Fibroblast of peridontal ligament (primary cell): ENCODE results near the gene TBC1D2.

ENCODE experiments used
- DNase-seq: peaks from one replicate; pipeline ENCODE4 v3.0.0-alpha.2; 2010; ENCODE audit errors: extremely low read depth

The TBC1D2 gene

DNA sequence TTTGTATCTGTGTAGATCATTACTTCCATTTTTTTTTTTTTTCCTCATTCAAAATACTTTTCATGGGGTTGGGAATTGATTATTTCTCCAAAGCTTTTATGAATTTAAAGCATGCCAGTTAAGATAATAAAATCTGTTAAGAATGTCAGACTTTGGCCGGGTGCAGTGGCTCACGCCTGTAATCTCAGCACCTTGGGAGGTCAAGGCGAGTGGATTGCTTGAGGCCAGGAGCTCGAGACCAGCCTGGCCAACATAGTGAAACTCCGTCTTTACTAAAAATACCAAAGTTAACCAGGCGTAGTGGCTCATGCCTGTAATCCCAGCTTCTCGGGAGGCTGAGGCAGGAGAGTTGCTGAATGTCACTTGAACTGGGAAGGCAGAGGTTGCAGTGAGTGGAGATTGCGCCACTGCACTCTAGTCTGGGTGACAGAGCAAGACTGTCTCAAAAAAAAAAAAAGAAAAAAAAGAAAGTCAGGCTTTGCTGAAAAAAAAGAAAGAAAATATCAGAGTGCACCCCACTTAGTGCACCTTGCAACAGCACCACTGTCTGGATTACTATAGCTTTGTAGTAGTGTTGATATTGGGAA, 18.5 kb downstream of the TBC1D2 start:
- DNase-seq, result no peak

DNA sequence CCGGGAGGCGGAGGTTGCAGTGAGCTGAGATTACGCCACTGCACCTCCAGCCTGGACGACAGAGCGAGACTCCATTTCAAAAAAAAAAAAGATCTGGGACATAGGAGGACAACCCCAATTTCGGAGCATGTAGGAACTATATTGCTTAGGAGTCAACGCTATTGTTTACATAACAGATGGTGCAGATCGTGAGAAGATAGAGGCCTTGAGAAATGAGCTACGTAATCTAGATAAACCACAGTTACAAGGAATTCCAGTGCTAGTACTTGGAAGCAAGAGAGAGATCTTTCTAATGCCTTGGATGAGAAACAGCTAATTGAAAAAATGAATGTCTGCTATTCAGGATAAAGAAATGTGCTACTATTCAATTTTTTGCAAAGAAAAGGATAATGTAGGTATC, 20.3 kb downstream of the TBC1D2 start:
- no peak for DNase-seq

DNA sequence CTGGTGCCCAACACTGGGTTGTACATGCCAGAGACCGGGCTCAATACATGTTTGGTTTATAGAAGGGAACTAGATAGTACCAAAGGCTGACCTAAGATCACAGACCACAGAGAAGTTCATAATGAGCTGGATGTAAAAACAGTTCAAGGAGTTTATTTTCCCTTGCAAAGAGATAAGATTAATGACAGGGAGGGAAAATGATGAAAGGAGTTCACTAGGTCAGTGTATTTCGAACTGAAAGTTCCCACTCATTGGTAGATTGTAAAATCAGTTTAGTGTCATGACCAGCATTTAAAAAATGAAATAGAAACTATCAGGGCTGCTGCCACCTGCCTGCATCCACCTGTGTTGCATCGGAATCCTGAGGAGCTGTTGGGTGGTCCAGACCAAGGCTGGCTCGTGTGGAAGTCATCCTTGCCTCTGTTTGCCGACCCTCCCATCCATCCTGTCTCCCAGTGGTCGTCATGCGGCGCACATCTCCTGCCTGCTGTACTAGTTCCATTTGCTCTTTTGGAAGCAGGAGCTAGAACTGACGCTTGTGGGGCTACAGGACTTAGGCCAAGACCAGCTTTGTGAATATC, 21.1 kb downstream of the TBC1D2 start:
- DNase-seq, result no peak

DNA sequence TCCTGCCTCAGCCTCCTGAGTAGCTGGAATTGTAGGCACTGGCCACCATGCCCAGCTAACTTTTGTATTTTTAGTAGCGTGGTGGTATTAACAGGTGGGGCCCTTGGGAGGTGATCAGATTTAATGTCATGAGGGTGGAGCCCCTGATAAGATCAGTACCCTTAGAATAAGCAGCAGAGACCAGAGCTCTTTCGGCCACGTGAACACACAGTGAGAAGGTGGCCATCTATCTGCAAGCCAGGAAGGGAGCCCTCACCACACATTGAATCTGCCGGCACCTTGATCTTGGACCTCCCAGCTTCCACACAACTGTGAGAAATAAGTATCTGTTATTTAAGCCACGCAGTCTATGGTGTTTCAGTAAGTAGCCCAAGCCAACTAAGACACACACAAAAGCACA, 22.5 kb downstream of the TBC1D2 start:
- DNase-seq, result no peak

DNA sequence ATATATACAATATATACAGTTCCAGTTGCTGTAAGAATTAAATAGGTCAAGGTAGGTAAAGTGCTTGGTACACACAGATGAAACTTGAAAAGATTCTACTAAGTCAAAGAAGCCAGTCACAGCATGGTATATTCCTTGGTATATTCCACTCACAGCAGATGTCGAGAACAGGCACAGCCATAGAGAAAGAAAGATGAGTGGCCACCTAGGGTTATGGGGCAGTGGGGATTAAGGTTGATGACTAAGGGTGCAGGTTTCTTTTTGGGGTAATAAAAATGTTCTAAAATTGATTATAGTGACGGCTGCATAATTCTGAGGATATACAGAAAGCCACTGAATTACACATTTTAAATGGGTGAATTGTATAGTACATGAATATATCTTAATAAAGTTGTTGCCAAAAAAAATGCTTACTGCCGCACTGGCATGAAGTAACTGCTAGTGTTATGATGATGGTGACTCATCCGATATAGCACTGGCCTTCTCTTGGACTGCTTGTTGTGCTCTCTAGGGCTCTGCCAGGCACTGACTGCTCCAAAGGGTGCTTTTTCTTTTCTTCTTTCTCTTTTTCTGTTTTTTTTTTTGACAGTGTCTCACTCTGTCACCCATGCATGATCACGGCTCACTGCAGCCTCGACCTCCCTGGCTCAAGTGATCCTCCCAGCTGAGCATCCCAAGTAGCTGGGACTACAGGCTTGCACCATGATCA, 23.5 kb downstream of the TBC1D2 start:
- DNase-seq, result peak; percentile 90

DNA sequence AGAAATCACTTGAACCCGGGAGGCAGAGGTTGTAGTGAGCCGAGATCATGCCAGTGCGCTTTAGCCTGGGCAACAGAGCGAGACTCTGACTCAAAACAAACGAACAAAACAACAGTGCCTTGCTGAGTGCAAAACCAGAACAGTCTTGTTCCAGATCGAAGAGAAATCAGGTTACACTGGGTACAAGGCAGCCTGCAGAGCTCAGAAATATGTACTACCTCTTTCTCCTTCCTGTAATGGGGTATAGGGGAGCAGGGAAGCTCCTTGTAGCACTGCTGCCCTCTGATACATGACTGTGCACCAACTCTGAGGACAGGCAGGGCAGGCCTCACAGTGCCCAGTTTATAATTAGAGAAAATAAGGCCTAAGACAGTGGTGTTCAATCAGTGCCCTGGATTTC, 24.7 kb downstream of the TBC1D2 start:
- no peak for DNase-seq

DNA sequence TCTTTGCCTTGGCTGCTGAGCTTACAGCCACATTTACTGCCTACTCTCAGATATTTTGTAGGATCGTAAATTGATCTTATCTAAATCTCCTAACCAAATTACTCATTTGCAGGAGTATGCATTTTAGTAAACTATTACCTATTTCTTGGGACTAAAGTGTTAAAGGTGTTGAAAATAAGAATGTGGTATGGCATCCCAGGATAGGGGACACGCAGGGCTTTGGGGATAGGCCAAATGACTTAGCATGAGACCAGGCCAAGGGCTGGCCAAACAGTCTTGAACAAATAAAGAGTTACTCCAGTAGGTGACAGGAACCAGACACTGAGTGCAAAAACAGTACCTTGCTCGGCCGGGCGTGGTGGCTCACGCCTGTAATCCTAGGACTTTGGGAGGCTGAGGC, 25.1 kb downstream of the TBC1D2 start:
- DNase-seq, result no peak

DNA sequence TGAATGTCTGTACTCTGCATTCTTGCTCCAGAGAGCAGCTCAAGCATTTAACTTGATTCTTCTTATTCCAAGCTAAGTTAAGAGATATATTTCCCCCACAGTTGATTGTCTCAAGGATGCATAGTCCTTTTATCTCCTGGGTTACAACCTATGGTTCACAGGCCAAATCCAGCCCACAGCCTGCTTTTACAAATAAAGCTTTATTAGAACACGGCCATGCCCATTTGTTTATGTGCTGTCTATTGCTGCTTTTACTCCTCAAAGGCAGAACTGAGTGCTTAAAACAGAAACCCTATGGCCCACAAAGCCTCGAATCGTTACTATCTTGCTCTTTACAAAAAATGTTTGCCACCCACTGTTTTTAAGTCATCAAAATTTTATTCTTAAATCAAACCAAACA, 25.8 kb downstream of the TBC1D2 start:
- DNase-seq, result no peak

DNA sequence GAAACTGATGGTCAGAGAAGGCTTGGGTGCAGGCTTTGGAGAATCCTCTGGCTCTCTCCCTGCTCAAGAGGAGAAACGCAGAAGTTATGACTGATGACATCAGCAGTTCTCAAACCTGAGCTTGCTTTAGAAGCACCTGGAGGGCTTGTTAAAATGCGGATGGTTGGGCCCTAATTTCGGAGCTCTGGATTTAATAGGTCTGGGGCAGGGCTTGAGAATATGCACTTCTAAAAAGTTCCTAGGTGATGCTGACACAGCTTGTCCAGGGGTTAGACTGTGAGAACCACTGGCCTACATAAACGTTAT, 26.4 kb downstream of the TBC1D2 start:
- no peak for DNase-seq

DNA sequence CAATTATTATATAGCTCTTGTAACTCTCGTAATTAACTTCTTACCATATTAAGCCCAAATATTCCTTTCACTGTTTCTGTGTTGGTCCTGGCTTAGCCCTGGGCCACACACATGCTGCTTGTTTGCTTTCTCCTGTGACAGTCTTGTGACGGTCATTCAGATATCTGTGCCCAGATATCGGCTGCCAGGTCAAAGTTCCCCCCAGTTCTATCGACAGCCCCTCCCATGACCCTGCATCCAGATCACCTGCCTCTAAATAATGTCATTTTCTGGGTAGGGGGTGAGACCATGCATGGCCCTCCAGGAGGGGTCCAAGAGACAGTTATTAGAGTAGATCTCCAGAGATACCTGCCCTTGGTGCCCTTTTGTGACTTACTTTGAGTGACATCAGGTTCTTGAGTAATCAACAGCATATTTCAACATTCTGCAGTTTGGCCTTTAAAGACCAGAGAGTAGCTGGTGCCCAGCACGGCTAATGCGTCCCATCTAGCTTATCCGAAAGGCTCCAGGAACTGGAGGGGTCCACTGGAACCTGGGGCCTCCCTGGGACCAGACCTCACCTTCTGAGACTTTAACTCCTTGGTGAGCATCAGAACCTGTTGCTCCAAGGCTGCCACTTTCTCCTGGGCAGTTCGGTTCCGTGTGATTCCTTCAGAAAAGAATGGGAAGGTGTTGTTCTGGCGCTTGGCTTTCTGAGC, 26.9 kb downstream of the TBC1D2 start:
- DNase-seq, result no peak

DNA sequence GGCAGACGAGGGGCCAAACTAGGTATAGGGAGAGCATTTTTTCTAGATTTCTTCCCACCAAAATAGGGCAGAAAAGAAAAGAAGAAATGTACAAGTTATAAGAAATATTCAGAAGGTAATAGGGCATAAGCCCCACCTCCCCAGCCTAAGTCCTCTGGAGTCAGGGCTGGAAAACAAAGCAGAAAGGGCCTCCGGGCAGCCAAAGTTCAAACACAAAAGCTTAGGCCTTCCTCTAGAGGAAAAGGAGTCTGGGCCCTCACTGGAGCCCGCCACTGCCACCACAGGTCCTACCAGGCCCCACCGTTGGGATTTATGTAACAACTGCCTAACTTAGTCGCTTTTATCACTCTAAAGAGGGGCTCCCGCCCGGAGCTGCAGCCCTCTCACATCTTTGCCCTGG, 27.6 kb downstream of the TBC1D2 start:
- no peak for DNase-seq

DNA sequence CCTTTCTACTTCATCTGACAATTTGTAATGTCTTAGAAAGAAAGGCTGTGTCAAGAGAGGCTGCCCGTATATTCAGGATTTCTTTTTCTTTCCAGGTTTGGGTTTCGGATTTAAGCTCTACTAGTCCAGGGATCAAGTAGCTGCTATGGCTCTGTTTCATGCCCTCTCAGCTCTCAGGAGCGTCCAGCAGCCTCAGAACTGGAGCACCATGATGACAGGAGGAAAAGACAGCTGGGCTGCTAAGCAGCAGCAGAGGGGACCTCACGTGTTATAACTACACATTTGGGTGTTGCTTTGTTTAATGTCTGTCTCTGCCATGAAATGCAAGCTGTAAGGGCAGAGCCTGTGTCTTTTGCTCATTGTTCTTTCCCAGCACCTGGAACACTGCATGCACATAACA, 28.5 kb downstream of the TBC1D2 start:
- no peak for DNase-seq

DNA sequence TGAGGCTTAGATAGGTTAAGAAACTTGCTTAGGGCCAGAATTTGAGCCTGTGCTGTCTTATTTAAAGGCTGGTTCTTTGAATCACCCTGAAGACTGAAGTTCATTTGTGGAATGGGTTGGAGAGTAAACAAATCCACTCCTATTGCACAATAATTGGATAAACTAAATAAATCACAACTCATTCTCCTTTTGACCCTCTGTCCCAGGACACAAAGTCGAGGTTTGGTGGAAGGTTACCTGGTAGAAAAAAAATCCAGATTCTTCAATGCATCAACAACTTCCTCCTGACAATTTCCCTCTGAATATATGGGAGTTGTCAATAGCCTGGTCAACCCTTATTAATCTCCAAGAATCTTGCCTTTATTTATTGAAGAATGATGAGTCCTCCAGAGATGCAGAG, 28.9 kb downstream of the TBC1D2 start:
- DNase-seq, result peak; percentile 49

DNA sequence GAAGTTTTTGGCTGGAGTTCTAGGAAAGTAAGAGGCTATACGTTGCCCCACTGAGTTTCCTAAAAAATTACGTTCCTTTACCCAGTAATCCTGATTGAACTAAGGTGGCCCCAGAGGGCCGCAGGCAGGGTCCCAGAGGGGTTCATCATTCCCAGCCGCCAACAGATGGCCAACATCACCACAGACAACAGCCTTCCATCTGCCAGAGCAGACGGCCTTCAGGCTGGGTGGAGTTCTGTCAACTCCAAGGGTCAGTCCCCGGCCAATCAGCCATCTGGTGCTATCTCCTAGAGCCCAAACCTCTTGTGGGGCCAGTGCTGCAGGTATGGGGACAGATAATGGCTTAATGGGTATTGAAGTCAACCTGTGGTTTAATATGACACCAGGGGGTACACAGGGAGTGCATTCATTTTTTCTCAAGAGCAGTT, 30.4 kb downstream of the TBC1D2 start:
- DNase-seq, result no peak

DNA sequence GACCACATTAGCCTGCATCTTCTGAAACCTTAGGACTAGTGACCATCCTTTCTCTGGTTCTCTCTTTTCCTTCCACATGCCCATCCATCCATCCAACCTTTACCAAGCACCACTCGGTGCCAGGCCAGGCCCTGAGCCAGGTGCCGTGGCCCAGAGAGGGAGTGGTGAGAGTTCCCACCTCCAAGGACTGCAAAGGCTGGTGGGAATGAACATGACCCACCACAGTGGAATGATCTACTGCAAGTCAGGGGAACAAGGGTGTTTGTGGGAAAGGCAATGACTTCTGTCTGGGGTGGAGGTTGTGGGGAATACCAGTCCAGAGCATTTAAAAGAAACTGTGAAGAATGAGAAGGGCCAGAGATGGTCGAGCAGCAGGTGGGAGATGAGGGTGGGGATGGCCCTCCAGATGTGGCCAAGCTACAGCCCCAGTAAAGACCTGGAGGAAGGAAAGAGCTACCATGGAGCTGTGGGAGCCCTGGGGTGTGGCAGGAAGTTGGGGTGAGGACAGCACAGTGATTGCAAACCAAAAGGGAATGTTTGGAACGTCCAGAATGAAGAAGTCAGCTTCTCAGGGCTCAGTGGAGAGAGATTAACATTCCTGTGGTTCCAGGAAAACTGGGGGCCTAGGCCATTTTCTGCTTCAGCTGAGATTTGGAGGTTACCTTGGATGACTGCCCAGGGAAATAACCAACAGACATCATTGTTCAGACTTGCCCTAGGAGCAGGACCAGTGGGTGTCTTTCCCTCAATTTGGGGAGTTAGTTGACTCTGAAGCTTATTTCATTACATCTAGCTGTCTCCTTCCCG, 32.4 kb downstream of the TBC1D2 start:
- peak; percentile 99 for DNase-seq

DNA sequence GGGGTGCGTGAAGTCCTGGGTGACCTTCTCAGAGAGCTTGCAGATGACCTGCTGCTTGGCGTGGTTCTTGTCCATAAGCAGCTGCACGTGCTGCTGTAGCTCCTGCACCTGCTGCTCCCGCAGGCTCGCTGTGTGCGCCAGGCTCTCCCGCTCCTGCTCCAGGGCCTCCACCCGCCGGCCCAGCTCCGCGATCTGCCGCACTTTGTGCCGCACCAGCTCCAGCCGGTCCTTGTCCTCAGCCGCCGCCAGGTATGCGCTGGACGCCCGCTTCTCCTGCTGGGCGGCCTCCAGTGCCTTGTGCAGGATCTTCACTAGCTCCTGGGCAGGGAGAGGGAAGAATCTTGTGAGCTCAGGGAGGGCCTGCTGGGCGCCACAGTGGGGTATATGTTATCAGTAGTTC, 34.5 kb downstream of the TBC1D2 start:
- no peak for DNase-seq

DNA sequence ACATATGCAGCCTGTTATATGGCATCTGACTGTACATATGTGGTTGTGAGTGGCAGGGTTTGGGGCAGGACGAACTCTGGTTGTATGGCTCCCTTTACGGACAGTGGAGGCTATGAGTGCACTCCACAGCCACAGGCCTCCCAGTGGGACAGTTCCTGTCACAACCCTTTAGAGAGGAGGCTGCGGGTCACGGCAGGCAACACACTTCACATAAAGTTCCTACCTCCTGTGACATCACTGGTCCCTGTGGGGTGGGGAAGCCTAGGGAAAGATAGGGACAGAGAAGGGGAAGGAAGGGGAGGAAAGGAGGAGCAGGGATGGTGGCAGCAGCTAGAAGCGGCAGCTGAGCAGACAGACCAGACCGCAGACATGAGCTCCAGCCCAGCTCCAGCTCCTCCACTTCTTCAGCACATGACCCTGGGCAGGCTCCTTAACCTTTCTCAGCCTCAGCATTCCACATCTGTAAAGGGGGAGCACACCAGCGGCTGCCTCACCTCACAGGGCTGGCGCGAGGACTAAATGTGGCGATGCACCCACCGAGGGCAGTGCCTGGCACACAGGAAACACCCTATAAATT, 35.6 kb downstream of the TBC1D2 start:
- no peak for DNase-seq

DNA sequence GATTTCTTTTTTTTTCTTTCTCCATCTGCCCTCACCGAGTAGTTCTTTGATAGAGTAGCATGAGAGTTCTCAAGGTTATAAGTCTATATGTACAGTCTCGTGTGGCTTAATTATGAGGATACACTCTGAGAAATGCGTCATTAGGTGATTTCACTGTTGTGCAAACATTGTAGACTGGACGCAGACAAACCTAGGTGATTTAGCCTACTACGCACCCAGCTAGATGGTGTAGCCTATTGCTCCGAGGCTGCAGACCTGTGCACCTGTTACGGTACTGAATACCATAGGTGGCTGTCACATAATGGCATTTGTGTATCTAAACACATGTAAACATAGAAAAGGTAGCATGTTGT, 36.1 kb downstream of the TBC1D2 start:
- no peak for DNase-seq

DNA sequence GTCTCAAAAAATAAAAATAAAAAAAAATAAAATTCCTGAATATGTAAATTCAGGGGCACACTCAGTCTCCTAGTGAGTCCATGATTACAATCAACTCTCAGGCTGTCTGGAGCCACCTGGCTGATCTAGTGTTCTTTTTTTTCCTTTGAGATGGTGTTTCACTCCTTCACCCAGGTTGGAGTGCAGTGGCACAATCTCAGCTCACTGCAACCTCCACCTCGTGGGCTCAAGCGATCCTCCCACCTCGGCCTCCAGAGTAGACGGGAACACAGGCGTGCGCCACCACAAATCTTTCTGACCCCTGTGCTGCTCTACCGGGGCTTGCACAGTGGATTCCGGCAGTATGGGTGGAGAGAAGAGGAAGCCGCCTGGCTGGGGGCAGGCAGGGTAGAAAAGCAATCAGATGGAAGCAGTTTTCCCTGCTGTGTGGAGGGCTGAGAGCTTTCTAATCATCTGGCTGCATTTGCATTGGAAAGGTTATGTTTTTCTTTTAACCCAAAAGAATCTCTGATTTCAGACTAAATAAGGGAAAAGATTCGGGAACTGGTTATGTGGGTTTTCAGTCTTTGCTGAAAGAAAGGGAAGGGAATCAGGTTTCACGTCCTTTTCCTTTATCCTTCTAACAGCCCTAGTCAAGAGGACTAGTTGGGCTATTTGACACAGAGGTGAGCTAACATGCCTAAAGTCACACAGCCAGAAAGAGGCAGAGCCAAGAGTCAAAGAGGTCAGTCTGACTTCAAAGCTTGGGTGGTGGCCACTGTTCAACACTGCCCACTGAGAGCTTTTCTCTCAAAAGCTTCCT, 36.7 kb downstream of the TBC1D2 start:
- peak; percentile 69 for DNase-seq

DNA sequence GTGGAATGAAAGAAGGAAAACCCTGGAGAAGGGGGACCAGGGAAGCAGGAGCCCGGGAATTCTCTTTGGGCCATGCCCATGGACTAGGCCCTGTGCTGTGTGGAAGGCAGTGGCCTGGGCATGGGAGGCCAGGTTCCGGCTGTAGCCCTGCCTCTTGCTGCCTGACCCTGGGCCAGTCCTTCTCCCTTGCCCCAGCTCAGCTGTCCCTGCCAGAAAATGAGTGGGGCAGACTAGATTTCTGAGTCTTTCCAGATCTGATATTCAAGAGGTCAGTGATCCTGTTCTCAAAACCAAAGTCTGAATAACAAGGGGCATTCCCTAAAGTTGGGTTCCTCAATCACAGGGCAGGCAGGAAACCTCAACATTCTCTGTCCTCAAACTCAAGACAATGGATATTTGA, 38.2 kb downstream of the TBC1D2 start:
- DNase-seq, result no peak

DNA sequence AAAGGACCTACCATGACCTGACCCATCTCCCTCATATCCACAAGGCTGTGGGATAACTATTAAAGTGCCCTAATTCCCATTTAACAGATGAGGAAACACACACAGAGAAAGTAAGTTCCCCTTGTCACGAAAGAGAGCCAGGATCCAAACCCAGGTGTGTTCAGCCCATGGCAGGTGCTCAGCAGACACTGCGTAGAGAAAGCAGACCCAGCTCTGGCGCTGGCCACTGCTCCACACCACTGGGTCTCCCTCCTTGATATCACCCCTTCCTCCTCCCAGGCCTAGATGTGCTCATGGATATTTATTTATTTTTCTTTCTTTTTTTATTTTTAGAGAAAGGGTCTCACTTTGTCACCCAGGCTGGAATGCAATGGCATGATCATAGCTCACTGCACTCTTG, 39.1 kb downstream of the TBC1D2 start:
- no peak for DNase-seq
